Neuron (in vitro differentiated cells): Measurements from ENCODE around the gene CLDN11.

Source experiments
- H2AFZ ChIP-seq: one replicate; pipeline ENCODE4 v1.6.1; 2013; ENCODE audit warnings: low read depth, mild to moderate bottlenecking, inconsistent platforms, low read length, moderate library complexity
- H3K27me3 ChIP-seq: one replicate; pipeline ENCODE4 v1.6.1; 2013; ENCODE audit warnings: low read length; ENCODE audit not compliant: insufficient read depth
- H3K36me3 ChIP-seq: one replicate; pipeline ENCODE4 v1.6.1; 2013; ENCODE audit warnings: low read length; ENCODE audit not compliant: insufficient read depth
- H3K4me1 ChIP-seq: one replicate; pipeline ENCODE4 v1.6.1; 2013; ENCODE audit warnings: low read length; ENCODE audit not compliant: insufficient read depth
- H3K4me3 ChIP-seq: 2 replicates; pipeline ENCODE4 v1.5.1; 2013; ENCODE audit warnings: mild to moderate bottlenecking, low read length, moderate library complexity
- H3K9me3 ChIP-seq: one replicate; pipeline ENCODE4 v1.6.1; 2013; ENCODE audit warnings: low read length

The CLDN11 gene

DNA sequence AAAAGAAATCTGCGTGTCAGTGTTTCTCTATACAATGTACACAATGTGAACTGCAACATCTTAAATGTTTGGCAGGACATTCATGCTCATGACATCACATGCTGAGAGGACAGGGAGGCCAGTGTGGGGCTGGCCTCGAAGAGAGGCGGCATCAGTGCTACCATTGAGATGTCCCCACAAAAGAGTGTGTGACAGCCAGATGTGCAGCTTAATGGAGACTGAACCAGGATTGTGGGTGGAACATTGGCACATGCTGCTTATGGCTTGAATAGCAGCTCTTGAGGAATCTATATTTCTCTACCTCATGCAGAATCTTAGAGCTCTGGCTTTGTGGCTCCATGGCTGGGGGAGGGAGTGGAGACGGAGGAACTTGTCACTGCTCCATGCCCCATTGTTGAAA lies 18.5 kb downstream of the CLDN11 start:
- Histone ChIP-seq H3K4me3 (no peak overlapping the region), H3K27me3 (no peaks in the 10 kb centered on the region), H3K9me3 (no peaks in the 10 kb centered on the region), H3K4me1 (peaks cover 3% of the 10 kb centered on the region), H2AFZ (no peak overlapping the region), H3K36me3 (no peaks in the 10 kb centered on the region)

DNA sequence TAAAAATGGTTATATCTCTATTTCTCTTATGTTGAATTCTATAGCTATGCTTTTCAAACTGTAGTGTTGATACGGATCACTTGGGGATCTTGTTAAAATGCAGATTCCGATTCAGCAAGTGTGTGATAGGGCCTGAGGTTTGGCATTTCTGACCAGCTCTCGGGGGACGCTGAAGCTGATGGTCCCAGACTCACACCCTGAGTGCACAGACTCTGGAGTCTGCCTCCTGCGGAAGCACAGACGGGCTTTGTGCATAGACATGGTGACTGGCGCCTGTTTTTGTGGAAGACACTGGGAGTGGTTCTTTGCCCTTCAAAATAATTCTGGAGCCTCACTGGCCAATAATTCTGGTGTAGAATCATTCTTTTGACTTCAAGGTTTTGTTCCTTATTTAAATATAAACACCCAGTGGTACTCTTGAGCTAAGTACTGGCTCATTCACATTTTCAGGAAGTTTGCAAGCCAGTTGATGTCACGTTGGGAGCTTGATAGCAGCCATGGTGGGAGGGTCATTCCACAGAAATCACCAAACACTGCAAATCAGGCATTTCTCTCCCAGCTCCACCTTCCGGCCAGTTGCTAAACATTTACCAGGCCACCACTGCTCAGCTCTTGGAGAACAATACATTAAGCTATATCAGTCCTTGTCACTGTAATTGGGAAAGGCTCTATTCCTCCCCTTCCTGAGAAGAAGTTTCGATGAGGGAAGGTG lies 19.2 kb downstream of the CLDN11 start:
- H3K4me1 ChIP-seq: peaks cover 3% of the 10 kb centered on the region
- no peak overlapping the region for H2AFZ ChIP-seq
- H3K36me3 ChIP-seq: no peaks in the 10 kb centered on the region
- H3K9me3 ChIP-seq: no peaks in the 10 kb centered on the region
- H3K27me3 ChIP-seq: no peaks in the 10 kb centered on the region
- H3K4me3 ChIP-seq: no peak overlapping the region

DNA sequence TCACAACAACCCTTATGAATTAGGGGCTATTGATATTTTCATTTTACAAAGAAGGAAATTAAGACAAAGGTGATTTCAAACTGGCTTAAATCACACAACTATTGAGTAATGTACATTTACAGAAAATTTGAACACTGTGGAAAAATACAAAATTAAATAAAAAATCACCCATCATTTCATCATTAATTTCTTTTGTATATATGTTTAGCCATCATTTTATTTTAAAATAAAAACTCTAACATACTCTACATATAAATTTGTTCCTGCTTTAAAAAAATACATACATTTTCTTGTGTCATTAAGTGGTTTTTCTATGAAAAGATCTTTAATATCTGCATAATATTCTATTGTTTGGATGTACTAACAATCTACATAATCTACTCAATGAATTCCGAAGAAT lies 20.2 kb downstream of the CLDN11 start:
- Histone ChIP-seq H3K27me3 (no peaks in the 10 kb centered on the region), H3K36me3 (no peaks in the 10 kb centered on the region), H2AFZ (no peak overlapping the region), H3K9me3 (no peaks in the 10 kb centered on the region), H3K4me1 (peaks cover 3% of the 10 kb centered on the region), H3K4me3 (no peak overlapping the region)

DNA sequence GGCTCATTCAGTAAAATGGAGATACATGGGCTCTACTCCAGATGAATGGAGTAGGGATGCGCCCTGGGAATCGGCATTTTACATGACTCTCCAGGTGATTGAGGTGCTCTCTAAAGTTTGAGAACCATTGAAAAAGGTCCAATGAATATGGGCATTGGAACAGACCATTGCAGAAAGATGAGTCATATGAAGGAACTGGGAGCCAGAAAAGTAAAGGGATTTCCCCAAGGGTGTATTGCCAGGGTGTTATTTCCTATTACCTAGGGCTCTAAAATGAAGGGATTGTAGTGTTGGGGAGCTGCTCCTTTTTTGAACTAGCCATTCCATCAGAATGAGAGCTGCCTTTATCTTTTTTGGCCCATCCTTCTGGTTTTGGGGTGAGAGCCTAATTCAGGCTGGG lies 21.7 kb downstream of the CLDN11 start:
- H3K4me3 ChIP-seq: no peak overlapping the region
- no peaks in the 10 kb centered on the region for H3K9me3 ChIP-seq
- H3K4me1 ChIP-seq: peaks cover 3% of the 10 kb centered on the region
- no peaks in the 10 kb centered on the region for H3K27me3 ChIP-seq
- no peak overlapping the region for H2AFZ ChIP-seq
- no peaks in the 10 kb centered on the region for H3K36me3 ChIP-seq

DNA sequence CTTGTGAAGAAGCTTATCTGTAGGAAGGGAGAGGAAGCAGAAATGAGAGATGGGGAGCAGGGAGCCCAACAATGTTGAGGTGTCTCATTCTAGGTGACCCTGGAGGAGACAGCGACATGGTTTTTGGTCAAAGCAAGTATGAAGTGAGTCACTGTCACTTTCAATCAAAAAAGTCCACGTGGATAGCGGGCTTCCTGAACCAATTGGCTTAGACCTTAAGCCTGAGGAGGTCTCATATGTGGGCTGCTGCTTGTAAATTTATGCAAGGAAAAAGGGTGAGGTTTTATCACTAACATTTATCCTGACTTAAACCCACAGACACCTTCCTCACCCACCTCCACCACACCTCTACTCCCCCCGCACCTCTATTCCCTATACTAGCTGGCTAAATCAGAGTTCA lies 22.7 kb downstream of the CLDN11 start:
- H2AFZ ChIP-seq: no peak overlapping the region
- H3K27me3 ChIP-seq: no peaks in the 10 kb centered on the region
- H3K4me3 ChIP-seq: no peak overlapping the region

DNA sequence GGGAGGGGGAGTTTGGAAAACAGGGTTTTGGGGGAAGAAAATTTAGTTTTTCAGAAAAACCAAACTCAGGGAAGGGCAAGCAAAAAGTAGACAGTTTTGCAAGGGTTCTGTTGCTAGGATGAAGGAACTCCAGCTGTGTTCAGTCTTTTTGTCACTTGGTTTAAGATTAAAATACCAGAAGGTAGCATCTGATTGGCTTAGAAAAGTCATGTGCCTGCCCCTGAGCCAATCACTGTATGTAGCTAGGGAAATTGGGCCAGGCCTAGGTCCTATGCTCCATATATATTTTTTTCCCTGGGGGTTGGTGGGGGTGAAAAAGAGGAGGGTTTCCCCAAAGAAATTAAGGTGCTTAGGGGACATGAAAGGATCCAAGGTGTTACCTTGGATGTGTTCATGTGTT lies 24.3 kb downstream of the CLDN11 start:
- no peak overlapping the region for H3K4me3 ChIP-seq
- H3K9me3 ChIP-seq: no peaks in the 10 kb centered on the region
- H3K36me3 ChIP-seq: no peaks in the 10 kb centered on the region
- no peaks in the 10 kb centered on the region for H3K27me3 ChIP-seq
- H3K4me1 ChIP-seq: no peaks in the 10 kb centered on the region
- no peak overlapping the region for H2AFZ ChIP-seq

More for the DNA sequence above, 22.7 kb downstream of the CLDN11 start:
- Histone ChIP-seq H3K4me1 (peaks cover 3% of the 10 kb centered on the region), H3K9me3 (no peaks in the 10 kb centered on the region), H3K36me3 (no peaks in the 10 kb centered on the region)

DNA sequence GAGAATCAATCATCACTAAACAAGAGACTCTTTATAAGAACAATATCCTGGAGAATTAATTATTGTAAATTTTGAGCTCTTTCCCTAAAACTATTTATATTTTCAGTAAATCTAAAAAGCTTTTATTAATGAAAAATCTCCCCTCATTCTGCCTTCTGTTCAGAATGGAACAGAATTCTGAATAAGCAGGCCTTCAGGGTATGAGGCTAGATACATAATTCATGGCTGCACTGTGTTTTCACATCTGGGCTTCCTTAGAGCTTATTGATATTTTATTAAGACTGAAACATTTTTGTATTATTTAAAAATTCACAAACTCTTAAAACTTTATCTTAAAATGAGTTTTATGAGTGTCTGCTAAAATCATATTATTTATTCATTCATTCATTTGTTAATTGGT lies 24.8 kb downstream of the CLDN11 start:
- H3K27me3 ChIP-seq: no peaks in the 10 kb centered on the region
- H2AFZ ChIP-seq: no peak overlapping the region

DNA sequence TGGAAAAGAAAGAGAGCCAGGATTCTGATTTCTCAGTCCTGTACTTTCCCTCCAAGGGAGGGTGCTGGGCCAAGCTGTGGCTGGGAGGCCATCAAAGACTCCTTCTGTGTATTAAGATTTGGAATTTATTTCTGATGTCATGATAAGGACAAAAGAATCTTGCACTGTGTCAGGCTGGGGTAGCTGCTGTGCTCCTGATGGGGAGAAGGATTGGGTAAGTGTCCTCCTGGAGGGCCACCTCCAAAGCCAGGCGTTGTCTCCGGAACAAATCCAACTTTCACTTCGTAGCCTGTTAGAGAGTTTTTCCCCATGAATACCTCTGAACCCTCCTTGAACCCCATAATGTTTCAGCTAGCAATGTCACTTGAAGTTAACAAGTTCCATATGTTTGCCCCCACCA lies 29.9 kb downstream of the CLDN11 start:
- Histone ChIP-seq H3K9me3 (no peaks in the 10 kb centered on the region), H2AFZ (no peak overlapping the region), H3K27me3 (no peaks in the 10 kb centered on the region), H3K4me1 (no peaks in the 10 kb centered on the region), H3K36me3 (no peaks in the 10 kb centered on the region), H3K4me3 (no peak overlapping the region)

More for the DNA sequence above, 24.8 kb downstream of the CLDN11 start:
- H3K4me3 ChIP-seq: no peak overlapping the region
- no peaks in the 10 kb centered on the region for H3K9me3 ChIP-seq
- no peaks in the 10 kb centered on the region for H3K36me3 ChIP-seq
- no peaks in the 10 kb centered on the region for H3K4me1 ChIP-seq

DNA sequence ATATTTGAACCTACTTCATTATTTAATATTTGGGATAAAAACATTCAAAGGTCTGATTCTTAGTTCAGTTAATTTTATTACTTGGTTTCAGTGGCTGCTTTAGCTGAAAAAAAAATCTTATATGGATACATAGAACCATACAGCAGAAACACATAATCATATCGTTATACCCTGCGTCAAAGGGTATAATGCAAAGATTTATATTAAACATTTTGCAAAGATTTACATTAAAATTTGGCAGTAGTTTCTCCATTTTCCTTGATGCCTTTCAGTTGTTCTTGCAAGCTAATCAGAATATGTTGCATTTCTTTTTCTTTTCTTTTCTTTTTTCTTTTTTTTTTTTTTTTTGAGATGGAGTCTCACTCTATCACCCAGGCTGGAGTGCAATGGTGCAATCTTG lies 31.4 kb downstream of the CLDN11 start:
- no peaks in the 10 kb centered on the region for H3K27me3 ChIP-seq
- no peak overlapping the region for H2AFZ ChIP-seq
- no peaks in the 10 kb centered on the region for H3K36me3 ChIP-seq
- no peak overlapping the region for H3K4me3 ChIP-seq
- no peaks in the 10 kb centered on the region for H3K9me3 ChIP-seq
- H3K4me1 ChIP-seq: no peaks in the 10 kb centered on the region

DNA sequence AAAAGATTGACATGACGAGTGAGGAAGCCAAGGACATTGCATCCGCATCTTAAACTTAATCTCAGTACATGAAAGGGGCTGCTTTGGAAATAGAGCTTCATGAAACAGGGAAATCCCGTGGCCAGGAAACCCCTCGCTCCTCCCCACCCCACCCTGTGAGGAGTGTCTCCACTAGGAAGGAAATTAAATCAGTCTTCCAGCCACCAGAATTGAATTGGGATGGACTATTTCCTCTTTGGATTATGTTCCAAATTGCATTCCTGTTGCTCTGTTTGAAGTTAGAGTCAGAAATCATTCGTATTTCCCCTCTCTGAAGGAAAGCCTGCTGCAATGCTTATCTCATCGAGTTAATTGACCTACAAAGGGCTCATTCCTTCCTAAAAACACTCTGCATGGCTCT lies 35.8 kb downstream of the CLDN11 start:
- Histone ChIP-seq H3K4me3 (no peak overlapping the region), H3K4me1 (no peaks in the 10 kb centered on the region), H3K36me3 (no peaks in the 10 kb centered on the region), H3K27me3 (no peaks in the 10 kb centered on the region), H2AFZ (no peak overlapping the region), H3K9me3 (no peaks in the 10 kb centered on the region)

DNA sequence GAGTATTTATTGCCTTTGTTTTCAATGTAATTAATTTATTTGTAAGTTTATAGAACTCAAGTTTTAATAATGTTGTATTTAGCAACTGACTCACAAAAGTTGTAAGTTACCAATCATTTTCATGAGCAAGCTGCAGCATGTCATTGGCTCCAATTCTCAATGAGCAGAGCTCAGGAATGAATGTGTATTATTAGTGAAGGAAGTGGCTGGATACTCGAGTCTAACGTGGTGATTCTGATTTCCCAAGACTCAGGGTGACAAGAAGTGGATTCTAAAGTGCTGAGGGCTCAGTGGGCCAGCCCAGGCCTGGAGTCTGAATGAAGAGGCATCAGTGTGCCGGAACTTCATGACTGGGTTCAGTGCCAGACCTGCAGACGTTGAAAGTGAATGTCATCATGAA lies 39.6 kb downstream of the CLDN11 start:
- Histone ChIP-seq H3K27me3 (no peaks in the 10 kb centered on the region), H3K4me1 (no peaks in the 10 kb centered on the region), H3K9me3 (no peaks in the 10 kb centered on the region), H2AFZ (no peak overlapping the region), H3K4me3 (no peak overlapping the region), H3K36me3 (no peaks in the 10 kb centered on the region)

DNA sequence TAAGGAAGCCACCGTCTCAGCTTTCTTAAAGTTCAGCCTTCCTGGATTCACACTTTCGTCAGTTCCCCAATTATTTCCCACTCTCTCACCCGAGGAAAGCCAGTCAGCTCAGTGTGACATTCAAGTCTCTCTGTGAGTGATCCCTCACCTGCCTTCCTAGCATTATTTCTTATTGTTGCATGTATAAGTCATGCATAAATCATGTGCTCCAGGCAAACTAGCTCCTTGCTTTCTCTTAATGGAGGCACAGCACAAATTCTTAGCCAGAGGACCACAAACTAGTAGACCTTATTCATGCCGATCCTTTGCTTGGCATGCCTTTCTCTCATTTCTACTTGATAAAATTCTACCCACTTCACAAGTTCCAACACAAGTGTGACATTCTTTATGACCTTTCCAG lies 44.3 kb downstream of the CLDN11 start:
- no peaks in the 10 kb centered on the region for H3K27me3 ChIP-seq
- no peaks in the 10 kb centered on the region for H3K36me3 ChIP-seq
- no peaks in the 10 kb centered on the region for H3K4me1 ChIP-seq
- no peak overlapping the region for H2AFZ ChIP-seq
- H3K9me3 ChIP-seq: no peaks in the 10 kb centered on the region
- H3K4me3 ChIP-seq: no peak overlapping the region

DNA sequence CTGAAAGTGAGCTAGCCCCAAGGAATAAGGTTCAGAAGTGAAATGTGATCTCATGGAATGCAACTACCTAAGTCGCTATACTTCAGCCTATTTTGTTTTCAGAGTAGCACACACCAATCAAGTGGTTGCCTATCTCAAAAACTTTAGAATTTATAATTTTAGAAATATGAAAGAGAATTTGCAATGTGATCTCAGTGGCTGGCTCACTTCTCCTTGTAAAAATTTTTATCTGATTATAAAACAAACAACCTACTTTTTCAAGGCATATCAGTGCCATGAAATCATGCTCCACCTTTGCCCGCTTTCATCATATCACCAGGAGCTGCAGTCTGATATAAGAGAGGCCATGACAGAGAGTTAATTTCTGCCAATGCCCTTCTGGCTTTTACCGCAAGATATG lies 47.3 kb downstream of the CLDN11 start:
- Histone ChIP-seq H3K4me1 (peaks cover 2% of the 10 kb centered on the region), H2AFZ (no peak overlapping the region), H3K27me3 (no peaks in the 10 kb centered on the region), H3K4me3 (no peak overlapping the region), H3K9me3 (no peaks in the 10 kb centered on the region), H3K36me3 (no peaks in the 10 kb centered on the region)

DNA sequence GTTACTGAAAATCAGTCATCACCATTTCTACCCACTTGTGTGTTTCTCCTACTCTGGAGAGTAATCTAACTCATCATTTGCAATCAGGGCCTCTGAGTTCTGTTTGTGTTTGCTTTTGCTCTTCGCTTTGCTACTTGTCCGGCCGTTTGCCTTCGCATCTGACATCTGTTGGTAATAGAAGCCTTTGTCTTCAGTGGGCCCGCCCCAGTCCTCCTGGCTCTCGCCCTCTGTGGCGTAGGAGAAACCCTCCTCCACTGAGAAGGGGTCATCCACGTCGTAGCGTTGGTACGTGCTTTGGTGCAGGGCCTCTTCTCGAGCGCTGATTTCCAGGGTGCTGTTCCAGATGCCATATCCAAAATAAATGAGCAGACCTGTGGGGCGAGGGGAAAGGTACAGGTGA lies 48.3 kb downstream of the CLDN11 start:
- H3K4me1 ChIP-seq: peaks cover 2% of the 10 kb centered on the region
- no peaks in the 10 kb centered on the region for H3K9me3 ChIP-seq
- no peaks in the 10 kb centered on the region for H3K36me3 ChIP-seq
- H2AFZ ChIP-seq: no peak overlapping the region
- no peak overlapping the region for H3K4me3 ChIP-seq
- no peaks in the 10 kb centered on the region for H3K27me3 ChIP-seq
